OCI-LY3 (cell line): ENCODE measurements around the gene DDX51.
"Not testable (repeated sequence)": the region's sequence is repeated elsewhere in the genome, so short reads cannot be mapped to it uniquely, and the experiment has no call there.

Experiments
- H2AFZ ChIP-seq: fragments of 200-600, 300-600 bp; shearing (Covaris generic); 2 replicates; pipeline ENCODE4 v1.6.0; 2014; ENCODE audit warnings: antibody characterized with exemption, low read depth, low read length
- H3K27ac ChIP-seq: fragments of 200-600, 300-600 bp; sonication (generic); 2 replicates; pipeline ENCODE4 v1.5.1; 2014; ENCODE audit warnings: mild to moderate bottlenecking, low read length, moderate library complexity, mixed read lengths
- H3K27me3 ChIP-seq: fragments of 200-600, 300-600 bp; sonication (generic); 2 replicates; pipeline ENCODE4 v1.6.1; 2014; ENCODE audit warnings: low read depth, low read length, mixed read lengths
- H3K36me3 ChIP-seq: fragments of 200-600, 300-600 bp; sonication (generic); replicated peaks from 2 replicates; pipeline ENCODE3; 2014; ENCODE audit warnings: low read depth, low read length, mixed read lengths
- H3K4me1 ChIP-seq: fragments of 300-600, 200-600 bp; sonication (generic); 2 replicates; pipeline ENCODE4 v1.6.1; 2014; ENCODE audit warnings: low read length, mixed read lengths
- H3K4me2 ChIP-seq: fragments of 200-600, 300-600 bp; sonication (generic); 2 replicates; pipeline ENCODE4 v1.6.1; 2014; ENCODE audit warnings: low read length, mixed read lengths
- H3K4me3 ChIP-seq: fragments of 300-600, 200-600 bp; sonication (generic); 2 replicates; pipeline ENCODE4 v1.5.1; 2014; ENCODE audit warnings: antibody characterized with exemption, mild to moderate bottlenecking, low read length, moderate library complexity
- H3K79me2 ChIP-seq: fragments of 300-600, 200-600 bp; shearing (Covaris generic); 2 replicates; pipeline ENCODE4 v1.6.1; 2014; ENCODE audit warnings: mild to moderate bottlenecking, low read length, mixed read lengths
- H3K9ac ChIP-seq: fragments of 300-600, 200-600 bp; shearing (Covaris generic); 2 replicates; pipeline ENCODE4 v1.6.0; 2014; ENCODE audit warnings: mild to moderate bottlenecking, low read length, moderate library complexity
- H3K9me3 ChIP-seq: fragments of 200-600, 300-600 bp; shearing (Covaris generic); 2 replicates; pipeline ENCODE4 v1.6.1; 2014; ENCODE audit warnings: low read length, mixed read lengths; ENCODE audit not compliant: insufficient read depth
- H4K20me1 ChIP-seq: fragments of 200-600, 300-600 bp; sonication (generic); 2 replicates; pipeline ENCODE4 v1.6.1; 2016; ENCODE audit warnings: low read length, mixed read lengths; ENCODE audit not compliant: insufficient read depth
- CTCF ChIP-seq: fragments of 200-600, 300-600 bp; sonication (generic); IDR thresholded peaks from 2 replicates; pipeline ENCODE4 v1.5.1; 2014; ENCODE audit warnings: antibody characterized with exemption, low read length, low read depth
- EZH2phosphoT487 ChIP-seq: fragments of 200-600 bp; shearing (Covaris generic); IDR thresholded peaks from 2 replicates; pipeline ENCODE4 v1.6.1; 2018; ENCODE audit warnings: antibody characterized with exemption, mixed run types, low read depth

DDX51 gene

GRCh38 chr12:132106921-132107320 is 37.2 kb downstream of the DDX51 start:
- Histone ChIP-seq H4K20me1 (no peaks in the 10 kb centered on the region), H2AFZ (no peak overlapping the region), H3K9ac (no peak overlapping the region), H3K4me3 (no peak overlapping the region), H3K36me3 (peaks cover 15% of the 10 kb centered on the region), H3K27ac (no peak overlapping the region), H3K27me3 (no peaks in the 10 kb centered on the region), H3K4me2 (no peak overlapping the region), H3K79me2 (0 out of 2 replicates have a peak, but pooled peaks cover 2% of the 10 kb centered on the region), H3K4me1 (no peaks in the 10 kb centered on the region), H3K9me3 (no peaks in the 10 kb centered on the region)
- TF ChIP-seq CTCF (no peak), EZH2phosphoT487 (no peak)

- H2AFZ ChIP-seq: no peak overlapping the region
- H3K36me3 ChIP-seq: peaks cover 14% of the 10 kb centered on the region
- no peak for TF ChIP-seq EZH2phosphoT487
- no peak for TF ChIP-seq CTCF
- H3K79me2 ChIP-seq: 0 out of 2 replicates have a peak, but pooled peaks cover 2% of the 10 kb centered on the region
- H3K4me1 ChIP-seq: no peaks in the 10 kb centered on the region
- H3K27me3 ChIP-seq: no peaks in the 10 kb centered on the region
- H3K4me2 ChIP-seq: no peak overlapping the region
- H3K4me3 ChIP-seq: no peak overlapping the region
- H3K9me3 ChIP-seq: no peaks in the 10 kb centered on the region
- no peaks in the 10 kb centered on the region for H4K20me1 ChIP-seq
- H3K9ac ChIP-seq: no peak overlapping the region
- H3K27ac ChIP-seq: no peak overlapping the region
Observed at GRCh38 chr12:132105467-132105866, 38.7 kb downstream of the DDX51 start.

- no peak overlapping the region for H2AFZ ChIP-seq
- H4K20me1 ChIP-seq: no peaks in the 10 kb centered on the region
- no peak overlapping the region for H3K4me3 ChIP-seq
- 0 out of 2 replicates have a peak, but pooled peaks cover 2% of the 10 kb centered on the region for H3K79me2 ChIP-seq
- no peak for TF ChIP-seq EZH2phosphoT487
- TF ChIP-seq CTCF: no peak
- no peak overlapping the region for H3K4me2 ChIP-seq
- no peaks in the 10 kb centered on the region for H3K4me1 ChIP-seq
- H3K9me3 ChIP-seq: no peaks in the 10 kb centered on the region
- H3K9ac ChIP-seq: no peak overlapping the region
- peaks cover 10% of the 10 kb centered on the region for H3K36me3 ChIP-seq
- no peaks in the 10 kb centered on the region for H3K27me3 ChIP-seq
- no peak overlapping the region for H3K27ac ChIP-seq
Observed at GRCh38 chr12:132103542-132104308, 40.4 kb downstream of the DDX51 start.

GRCh38 chr12:132103072-132103471 is 41.0 kb downstream of the DDX51 start:
- not testable (repeated sequence) for H3K36me3 ChIP-seq, H3K4me3 ChIP-seq, H3K9me3 ChIP-seq, H2AFZ ChIP-seq, H3K4me2 ChIP-seq, H4K20me1 ChIP-seq, H3K79me2 ChIP-seq, H3K27me3 ChIP-seq, H3K9ac ChIP-seq, H3K27ac ChIP-seq, H3K4me1 ChIP-seq
